NB4 (cell line): ENCODE measurements around the gene PODXL.

Experiments used
- CTCF ChIP-seq: IDR thresholded peaks from one replicate; pipeline ENCODE4 v1.5.1; 2012; ENCODE audit warnings: low read depth, low read length
- POLR2A ChIP-seq: IDR thresholded peaks from 2 replicates; pipeline ENCODE4 v1.6.1; 2011; ENCODE audit warnings: mild to moderate bottlenecking; ENCODE audit not compliant: insufficient read length; ENCODE audit errors: extremely low read depth
- TF ChIP-seq, protein P1 (sequence below): IDR thresholded peaks from 2 replicates; pipeline ENCODE4 v1.6.1; 2011; ENCODE audit warnings: low read depth, low read length

DNA sequence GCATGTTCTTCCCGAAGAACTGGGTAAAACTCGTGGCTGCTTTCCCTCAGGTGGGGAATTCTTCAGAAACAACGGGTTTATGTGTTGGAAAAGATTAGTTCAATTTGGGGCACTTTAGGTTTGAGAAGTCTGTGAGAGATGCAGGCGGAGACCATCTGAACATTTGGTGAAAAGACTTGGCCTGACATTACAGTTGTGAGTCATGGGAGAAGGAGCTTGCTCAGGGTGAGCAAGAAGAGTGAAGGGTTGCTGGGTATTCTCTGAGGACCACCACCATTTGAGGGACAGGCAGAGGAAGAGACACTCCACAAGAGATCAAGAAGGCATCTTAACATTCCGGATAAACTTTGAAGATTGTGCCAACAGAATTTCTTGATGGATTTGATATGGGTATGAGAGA, 88.6 kb downstream of the PODXL start:
- TF ChIP-seq CTCF (no peak), POLR2A (no peak)
- TF ChIP-seq, protein P1, sequence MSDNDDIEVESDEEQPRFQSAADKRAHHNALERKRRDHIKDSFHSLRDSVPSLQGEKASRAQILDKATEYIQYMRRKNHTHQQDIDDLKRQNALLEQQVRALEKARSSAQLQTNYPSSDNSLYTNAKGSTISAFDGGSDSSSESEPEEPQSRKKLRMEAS: no peak
